Activated naive CD4-positive, alpha-beta T cell treated with anti-CD3 and anti-CD28 coated beads, Interleukin-2, amount 50 U/mL, for 72 hours (primary cell): ENCODE data around the gene TIMM10B. TPM values are rescaled to one million over a fixed set of nuclear protein-coding genes. Genes with fewer than 3 reads are reported as not detected.
"Not testable (repeated sequence)": the region's sequence is repeated elsewhere in the genome, so short reads cannot be mapped to it uniquely, and the experiment has no call there.

Experiments used
- ATAC-seq, 2 donors: fragments of 150-1000 bp; cut with Tn5 transposase; 2 replicates each; pipeline ENCODE4 v1.10.0; 2021; ENCODE audit warnings: mild to moderate bottlenecking in 2 of 2, moderate library complexity in 2 of 2
- DNase-seq, 2 donors: peaks; one replicate each; pipeline ENCODE4 v3.0.0; 2021 to 2022; ENCODE audit warnings: low spot score in 2 of 2
- H3K27ac Mint-ChIP-seq, 2 donors: one replicate each; pipeline ENCODE4 v1.8.0; 2022; ENCODE audit warnings: mild to moderate bottlenecking in 2 of 2, mixed read lengths in 2 of 2
- H3K36me3 Mint-ChIP-seq, 2 donors: one replicate each; pipeline ENCODE4 v1.8.0; 2022; ENCODE audit warnings: mixed read lengths in 2 of 2
- H3K9me3 Mint-ChIP-seq, 2 donors: one replicate each; pipeline ENCODE4 v1.8.0; 2022; ENCODE audit warnings: mixed read lengths in 2 of 2
- total RNA-seq, 2 donors: library from RNA; stranded (reverse); gene quantifications; one replicate each; pipeline ENCODE4 v1.2.3, GENCODE V29; 2022

Gene TIMM10B
- total RNA-seq, 2 donors from 2014 or later = 36.9 to 38.3 TPM

GRCh38 chr11:6486938-6487337 is 5.6 kb downstream of the TIMM10B start:
- H3K36me3 Mint-ChIP-seq = peaks cover 14 to 16% of the 10 kb centered on the region in 2 donors
- H3K27ac Mint-ChIP-seq = no peak overlapping the region
- ATAC-seq (no peak), DNase-seq (no peak)
- H3K9me3 Mint-ChIP-seq = no peaks in the 10 kb centered on the region

- H3K9me3 Mint-ChIP-seq = no peaks in the 10 kb centered on the region
- ATAC-seq (no peak), DNase-seq (no peak)
- peaks cover 3% of the 10 kb centered on the region in 2 donors for H3K36me3 Mint-ChIP-seq
- peak overlapping the region in 1 of 2 donors; percentile 16 for H3K27ac Mint-ChIP-seq
Measured at GRCh38 chr11:6488342-6488741, 7.0 kb downstream of the TIMM10B start.

- Mint-ChIP-seq H3K36me3 (no peaks in the 10 kb centered on the region), H3K27ac (no peak overlapping the region), H3K9me3 (no peaks in the 10 kb centered on the region)
- ATAC-seq (no peak), DNase-seq (no peak)
Measured at GRCh38 chr11:6488821-6489220, 7.5 kb downstream of the TIMM10B start.

- Mint-ChIP-seq H3K36me3 (no peaks in the 10 kb centered on the region), H3K9me3 (no peaks in the 10 kb centered on the region), H3K27ac (no peak overlapping the region)
- DNase-seq (no peak), ATAC-seq (no peak)
Measured at GRCh38 chr11:6489306-6489705, 8.0 kb downstream of the TIMM10B start.

- Mint-ChIP-seq H3K36me3 (no peaks in the 10 kb centered on the region), H3K27ac (peak within 1 kb of the TSS in 1 of 2 donors; percentile 23), H3K9me3 (no peaks in the 10 kb centered on the region)
- DNase-seq (no peak), ATAC-seq (no peak)
Measured at GRCh38 chr11:6497069-6497839, 16.0 kb downstream of the TIMM10B start, which contains the start of gene DNHD1. DNHD1 (plus strand) TSS chr11:6497280; CDS start chr11:6498216, 936 bp downstream.

GRCh38 chr11:6498121-6498520 is 16.8 kb downstream of the TIMM10B start:
- Mint-ChIP-seq H3K9me3 (no peaks in the 10 kb centered on the region), H3K27ac (no peak overlapping the region), H3K36me3 (no peaks in the 10 kb centered on the region)
- no peak for ATAC-seq
- DNase-seq = no peak

GRCh38 chr11:6498544-6498943 is 17.2 kb downstream of the TIMM10B start:
- DNase-seq (no peak), ATAC-seq (peak in 1 of 2 donors; percentile 28)
- Mint-ChIP-seq H3K36me3 (no peaks in the 10 kb centered on the region), H3K9me3 (no peaks in the 10 kb centered on the region), H3K27ac (no peak overlapping the region)

- no peak for ATAC-seq
- Mint-ChIP-seq H3K27ac (peak overlapping the region in 1 of 2 donors; percentile 51), H3K36me3 (no peaks in the 10 kb centered on the region), H3K9me3 (no peaks in the 10 kb centered on the region)
- no peak for DNase-seq
Measured at GRCh38 chr11:6502382-6502781, 21.1 kb downstream of the TIMM10B start.

GRCh38 chr11:6504166-6504565 is 22.9 kb downstream of the TIMM10B start:
- DNase-seq = no peak
- Mint-ChIP-seq H3K9me3 (no peaks in the 10 kb centered on the region), H3K27ac (no peak overlapping the region), H3K36me3 (no peaks in the 10 kb centered on the region)
- no peak for ATAC-seq

GRCh38 chr11:6505577-6506240 is 24.4 kb downstream of the TIMM10B start:
- Mint-ChIP-seq H3K36me3 (no peaks in the 10 kb centered on the region), H3K9me3 (no peaks in the 10 kb centered on the region), H3K27ac (no peak overlapping the region)
- DNase-seq = no peak
- ATAC-seq = peak; percentile 35 to 48

- Mint-ChIP-seq H3K36me3 (peaks cover 11 to 17% of the 10 kb centered on the region in 2 donors), H3K27ac (no peak overlapping the region), H3K9me3 (no peaks in the 10 kb centered on the region)
- DNase-seq (no peak), ATAC-seq (no peak)
Measured at GRCh38 chr11:6516865-6517264, 35.6 kb downstream of the TIMM10B start.

- DNase-seq (no peak), ATAC-seq (no peak)
- no peaks in the 10 kb centered on the region for H3K9me3 Mint-ChIP-seq
- no peak overlapping the region for H3K27ac Mint-ChIP-seq
- peaks cover 5 to 18% of the 10 kb centered on the region in 2 donors for H3K36me3 Mint-ChIP-seq
Measured at GRCh38 chr11:6520265-6520664, 39.0 kb downstream of the TIMM10B start.

GRCh38 chr11:6521946-6522345 is 40.6 kb downstream of the TIMM10B start:
- not testable (repeated sequence) for ATAC-seq, DNase-seq, H3K9me3 Mint-ChIP-seq, H3K27ac Mint-ChIP-seq
- H3K36me3 Mint-ChIP-seq = peaks cover 5 to 21% of the 10 kb centered on the region in 2 donors

- ATAC-seq (peak; percentile 78 to 93), DNase-seq (no peak)
- no peaks in the 10 kb centered on the region for H3K9me3 Mint-ChIP-seq
- H3K27ac Mint-ChIP-seq = peak overlapping the region in 1 of 2 donors; percentile 73
- peaks cover 5 to 24% of the 10 kb centered on the region in 2 donors for H3K36me3 Mint-ChIP-seq
Measured at GRCh38 chr11:6523253-6523652, 42.0 kb downstream of the TIMM10B start.

GRCh38 chr11:6526411-6527135 is 45.3 kb downstream of the TIMM10B start:
- Mint-ChIP-seq H3K9me3 (no peaks in the 10 kb centered on the region), H3K36me3 (peaks cover 0 to 24% of the 10 kb centered on the region in 2 donors), H3K27ac (peak overlapping the region; percentile 72 to 80)
- peak in 1 of 2 donors; percentile 49 for ATAC-seq
- no peak for DNase-seq

GRCh38 chr11:6529266-6529665 is 48.0 kb downstream of the TIMM10B start:
- no peaks in the 10 kb centered on the region for H3K9me3 Mint-ChIP-seq
- H3K27ac Mint-ChIP-seq = no peak overlapping the region
- ATAC-seq (no peak), DNase-seq (no peak)
- peaks cover 0 to 21% of the 10 kb centered on the region in 2 donors for H3K36me3 Mint-ChIP-seq

GRCh38 chr11:6530848-6531247 is 49.5 kb downstream of the TIMM10B start:
- no peak overlapping the region for H3K27ac Mint-ChIP-seq

More at GRCh38 chr11:6530848-6531247, 49.5 kb downstream of the TIMM10B start:
- no peak for DNase-seq
- peak; percentile 56 to 66 for ATAC-seq
- Mint-ChIP-seq H3K9me3 (no peaks in the 10 kb centered on the region), H3K36me3 (peaks cover 0 to 8% of the 10 kb centered on the region in 2 donors)
